ENCODE data around the gene SRRM5. TPM values are rescaled to one million over a fixed set of nuclear protein-coding genes. Genes with fewer than 3 reads are reported as not detected.
A peak's percentile ranks its signal among the peaks of the same experiment; 100 is the strongest.

SRRM5 gene
- total and polyA plus RNA-seq, 2 experiments from 2014 or later, result 0.08 TPM; not detected in 1

DNA sequence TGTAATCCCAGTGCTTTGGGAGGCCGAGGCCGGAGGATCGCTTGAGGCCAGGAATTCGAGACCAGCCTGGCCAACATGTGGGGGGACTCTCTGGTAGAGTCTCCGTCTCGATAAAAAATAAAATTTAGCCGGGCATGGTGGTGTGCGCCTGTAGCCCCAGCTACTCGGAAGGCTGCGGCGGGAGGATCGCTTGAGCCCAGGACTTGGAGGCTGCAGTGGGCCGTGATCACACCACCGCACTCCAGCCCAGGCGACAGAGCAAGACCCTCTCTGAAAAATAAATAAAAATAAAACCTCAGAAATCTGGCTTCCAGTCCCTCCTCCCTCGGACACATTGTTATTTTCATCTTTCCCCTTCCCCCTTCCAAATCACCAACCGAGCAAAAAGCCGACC lies 16.3 kb upstream of the SRRM5 start (continued):
- TF ChIP-seq, protein P1, sequence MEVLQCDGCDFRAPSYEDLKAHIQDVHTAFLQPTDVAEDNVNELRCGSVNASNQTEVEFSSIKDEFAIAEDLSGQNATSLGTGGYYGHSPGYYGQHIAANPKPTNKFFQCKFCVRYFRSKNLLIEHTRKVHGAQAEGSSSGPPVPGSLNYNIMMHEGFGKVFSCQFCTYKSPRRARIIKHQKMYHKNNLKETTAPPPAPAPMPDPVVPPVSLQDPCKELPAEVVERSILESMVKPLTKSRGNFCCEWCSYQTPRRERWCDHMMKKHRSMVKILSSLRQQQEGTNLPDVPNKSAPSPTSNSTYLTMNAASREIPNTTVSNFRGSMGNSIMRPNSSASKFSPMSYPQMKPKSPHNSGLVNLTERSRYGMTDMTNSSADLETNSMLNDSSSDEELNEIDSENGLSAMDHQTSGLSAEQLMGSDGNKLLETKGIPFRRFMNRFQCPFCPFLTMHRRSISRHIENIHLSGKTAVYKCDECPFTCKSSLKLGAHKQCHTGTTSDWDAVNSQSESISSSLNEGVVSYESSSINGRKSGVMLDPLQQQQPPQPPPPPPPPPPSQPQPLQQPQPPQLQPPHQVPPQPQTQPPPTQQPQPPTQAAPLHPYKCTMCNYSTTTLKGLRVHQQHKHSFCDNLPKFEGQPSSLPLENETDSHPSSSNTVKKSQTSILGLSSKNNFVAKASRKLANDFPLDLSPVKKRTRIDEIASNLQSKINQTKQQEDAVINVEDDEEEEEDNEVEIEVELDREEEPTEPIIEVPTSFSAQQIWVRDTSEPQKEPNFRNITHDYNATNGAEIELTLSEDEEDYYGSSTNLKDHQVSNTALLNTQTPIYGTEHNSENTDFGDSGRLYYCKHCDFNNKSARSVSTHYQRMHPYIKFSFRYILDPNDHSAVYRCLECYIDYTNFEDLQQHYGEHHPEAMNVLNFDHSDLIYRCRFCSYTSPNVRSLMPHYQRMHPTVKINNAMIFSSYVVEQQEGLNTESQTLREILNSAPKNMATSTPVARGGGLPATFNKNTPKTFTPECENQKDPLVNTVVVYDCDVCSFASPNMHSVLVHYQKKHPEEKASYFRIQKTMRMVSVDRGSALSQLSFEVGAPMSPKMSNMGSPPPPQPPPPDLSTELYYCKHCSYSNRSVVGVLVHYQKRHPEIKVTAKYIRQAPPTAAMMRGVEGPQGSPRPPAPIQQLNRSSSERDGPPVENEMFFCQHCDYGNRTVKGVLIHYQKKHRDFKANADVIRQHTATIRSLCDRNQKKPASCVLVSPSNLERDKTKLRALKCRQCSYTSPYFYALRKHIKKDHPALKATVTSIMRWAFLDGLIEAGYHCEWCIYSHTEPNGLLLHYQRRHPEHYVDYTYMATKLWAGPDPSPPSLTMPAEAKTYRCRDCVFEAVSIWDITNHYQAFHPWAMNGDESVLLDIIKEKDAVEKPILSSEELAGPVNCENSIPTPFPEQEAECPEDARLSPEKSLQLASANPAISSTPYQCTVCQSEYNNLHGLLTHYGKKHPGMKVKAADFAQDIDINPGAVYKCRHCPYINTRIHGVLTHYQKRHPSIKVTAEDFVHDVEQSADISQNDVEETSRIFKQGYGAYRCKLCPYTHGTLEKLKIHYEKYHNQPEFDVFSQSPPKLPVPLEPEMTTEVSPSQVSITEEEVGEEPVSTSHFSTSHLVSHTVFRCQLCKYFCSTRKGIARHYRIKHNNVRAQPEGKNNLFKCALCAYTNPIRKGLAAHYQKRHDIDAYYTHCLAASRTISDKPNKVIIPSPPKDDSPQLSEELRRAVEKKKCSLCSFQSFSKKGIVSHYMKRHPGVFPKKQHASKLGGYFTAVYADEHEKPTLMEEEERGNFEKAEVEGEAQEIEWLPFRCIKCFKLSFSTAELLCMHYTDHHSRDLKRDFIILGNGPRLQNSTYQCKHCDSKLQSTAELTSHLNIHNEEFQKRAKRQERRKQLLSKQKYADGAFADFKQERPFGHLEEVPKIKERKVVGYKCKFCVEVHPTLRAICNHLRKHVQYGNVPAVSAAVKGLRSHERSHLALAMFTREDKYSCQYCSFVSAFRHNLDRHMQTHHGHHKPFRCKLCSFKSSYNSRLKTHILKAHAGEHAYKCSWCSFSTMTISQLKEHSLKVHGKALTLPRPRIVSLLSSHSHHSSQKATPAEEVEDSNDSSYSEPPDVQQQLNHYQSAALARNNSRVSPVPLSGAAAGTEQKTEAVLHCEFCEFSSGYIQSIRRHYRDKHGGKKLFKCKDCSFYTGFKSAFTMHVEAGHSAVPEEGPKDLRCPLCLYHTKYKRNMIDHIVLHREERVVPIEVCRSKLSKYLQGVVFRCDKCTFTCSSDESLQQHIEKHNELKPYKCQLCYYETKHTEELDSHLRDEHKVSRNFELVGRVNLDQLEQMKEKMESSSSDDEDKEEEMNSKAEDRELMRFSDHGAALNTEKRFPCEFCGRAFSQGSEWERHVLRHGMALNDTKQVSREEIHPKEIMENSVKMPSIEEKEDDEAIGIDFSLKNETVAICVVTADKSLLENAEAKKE (CRISPR knock-in tag; IDR thresholded peaks at IDR 0.05), result no peak
- TF ChIP-seq NANOG (IDR thresholded peaks at IDR 0.05; ENCODE audit: borderline replicate concordance) (no peak), POLR2AphosphoS5 (IDR thresholded peaks at IDR 0.05; ENCODE audit: low read depth) (no peak), STAT1 (IDR thresholded peaks at IDR 0.05; ENCODE audit: unreplicated experiment) (no peak), JUNB (IDR thresholded peaks at IDR 0.05; ENCODE audit: unreplicated experiment) (no peak)
- TF ChIP-seq, protein P2, sequence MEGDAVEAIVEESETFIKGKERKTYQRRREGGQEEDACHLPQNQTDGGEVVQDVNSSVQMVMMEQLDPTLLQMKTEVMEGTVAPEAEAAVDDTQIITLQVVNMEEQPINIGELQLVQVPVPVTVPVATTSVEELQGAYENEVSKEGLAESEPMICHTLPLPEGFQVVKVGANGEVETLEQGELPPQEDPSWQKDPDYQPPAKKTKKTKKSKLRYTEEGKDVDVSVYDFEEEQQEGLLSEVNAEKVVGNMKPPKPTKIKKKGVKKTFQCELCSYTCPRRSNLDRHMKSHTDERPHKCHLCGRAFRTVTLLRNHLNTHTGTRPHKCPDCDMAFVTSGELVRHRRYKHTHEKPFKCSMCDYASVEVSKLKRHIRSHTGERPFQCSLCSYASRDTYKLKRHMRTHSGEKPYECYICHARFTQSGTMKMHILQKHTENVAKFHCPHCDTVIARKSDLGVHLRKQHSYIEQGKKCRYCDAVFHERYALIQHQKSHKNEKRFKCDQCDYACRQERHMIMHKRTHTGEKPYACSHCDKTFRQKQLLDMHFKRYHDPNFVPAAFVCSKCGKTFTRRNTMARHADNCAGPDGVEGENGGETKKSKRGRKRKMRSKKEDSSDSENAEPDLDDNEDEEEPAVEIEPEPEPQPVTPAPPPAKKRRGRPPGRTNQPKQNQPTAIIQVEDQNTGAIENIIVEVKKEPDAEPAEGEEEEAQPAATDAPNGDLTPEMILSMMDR (conservative IDR thresholded peaks at IDR 0.05; ENCODE audit: low read depth in 2 of 2), result no peak

DNA sequence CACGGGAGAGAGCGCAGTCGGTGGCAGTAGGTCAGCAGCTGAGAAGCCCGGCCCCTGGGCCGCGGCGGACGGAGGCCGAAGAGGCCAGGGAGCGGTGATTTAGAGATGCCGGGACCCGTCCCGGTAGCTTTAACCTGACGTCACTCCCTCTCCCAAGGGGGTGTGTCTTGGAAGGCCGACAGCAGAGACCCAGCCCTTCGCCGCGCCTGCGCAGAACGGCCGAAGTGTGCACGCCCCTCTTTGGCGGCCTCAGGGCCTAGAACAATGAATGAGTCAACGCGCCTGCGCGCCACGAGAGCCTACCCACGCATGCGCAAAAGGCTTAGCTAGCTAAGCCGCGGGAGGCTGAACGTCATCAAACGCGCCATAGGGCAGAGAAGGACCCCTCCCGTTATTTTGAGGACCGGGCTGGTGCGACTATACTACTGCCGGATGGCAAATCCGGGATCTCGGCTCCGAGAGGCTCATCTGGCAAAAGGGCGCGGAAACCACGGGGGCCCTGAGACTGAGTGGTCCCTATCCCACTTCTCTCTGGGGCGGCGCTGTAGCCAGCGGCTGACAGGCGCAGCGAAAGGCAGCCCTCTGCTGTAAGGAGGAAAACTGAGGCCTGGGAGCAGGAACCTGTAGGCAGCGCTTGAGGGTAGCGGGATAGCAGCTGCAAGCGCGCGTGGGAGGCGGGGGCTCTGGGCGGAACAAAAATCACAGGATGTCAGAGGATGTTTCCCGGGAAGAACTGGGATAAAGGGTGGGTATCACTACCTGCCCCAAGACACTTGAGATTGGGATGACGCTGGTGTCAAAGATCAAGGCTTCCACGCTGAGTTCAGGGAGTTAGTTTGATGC lies 15.7 kb upstream of the SRRM5 start, which contains the start of the genes IRGQ and ZNF576:
IRGQ (minus strand) TSS at position 136 of the 843 bp plus-strand sequence. CDS start 796 bp downstream, outside the sequence.
ZNF576 (plus strand) TSS at position 597 of the 843 bp plus-strand sequence. CDS start 514 bp downstream, outside the sequence.
- H2AFZ ChIP-seq, result peak within 1 kb of the TSS; percentile 8
- peaks cover 10% of the 10 kb centered on the region for H3K4me1 ChIP-seq (ENCODE audit: insufficient read depth)
- H3K36me3 ChIP-seq (ENCODE audit: insufficient read depth), result peaks cover 8% of the 10 kb centered on the region; the same call in 1 of the 2 replicates
- peak within 1 kb of the TSS; percentile 76 for H3K4me3 ChIP-seq
- Mint-ChIP-seq H3K36me3 (ENCODE audit: low read depth) (peaks cover 18% of the 10 kb centered on the region), H3K4me1 (peaks cover 19% of the 10 kb centered on the region), H3K27ac (peak within 1 kb of the TSS; percentile 100), H3K4me3 (peak within 1 kb of the TSS; percentile 98), H3K27me3 (ENCODE audit: insufficient read depth, low read depth, poor library complexity) (peaks cover 14% of the 10 kb centered on the region), H3K9me3 (peaks cover 2% of the 10 kb centered on the region; the same call in 2 of the 3 replicates)
- ATAC-seq, result peak; percentile 76
- peak; percentile 100 for DNase-seq (ENCODE audit: low spot score)
- H4K20me1 ChIP-seq (replicated peaks; ENCODE audit: insufficient read depth), result peaks cover 8% of the 10 kb centered on the region; the same call in 1 of the 2 replicates
- 0 out of 2 replicates have a peak, but pooled peaks cover 11% of the 10 kb centered on the region for H3F3A ChIP-seq (replicated peaks; ENCODE audit: low read depth)
- H3K79me2 ChIP-seq (replicated peaks; ENCODE audit: insufficient read depth), result peaks cover 23% of the 10 kb centered on the region
- H3K4me2 ChIP-seq, result peak within 1 kb of the TSS; percentile 97
- H3K27me3 ChIP-seq (ENCODE audit: insufficient read depth), result no peaks in the 10 kb centered on the region
- no peaks in the 10 kb centered on the region for H3K9me2 ChIP-seq (ENCODE audit: insufficient read depth)
- H3K27ac ChIP-seq (ENCODE audit: low read depth), result peak within 1 kb of the TSS; percentile 95
- TF ChIP-seq ZNF114 (CRISPR knock-in tag; IDR thresholded peaks at IDR 0.05) (no peak), JUNB (IDR thresholded peaks at IDR 0.05; ENCODE audit: unreplicated experiment) (no peak), EZH2phosphoT487 (IDR thresholded peaks at IDR 0.05; ENCODE audit: unreplicated experiment) (no peak), POLR2AphosphoS5 (IDR thresholded peaks at IDR 0.05; ENCODE audit: low read depth) (peak; percentile 69), CREB1 (CRISPR knock-in tag; IDR thresholded peaks at IDR 0.05; ENCODE audit: low read depth) (peak; percentile 98)
- TF ChIP-seq, protein P2 (conservative IDR thresholded peaks at IDR 0.05; ENCODE audit: low read depth in 2 of 2), result 0 out of 4 replicates have a peak, but pooled peaks of 1 of the 2 experiments have one; percentile 15
- TF ChIP-seq, protein P3, sequence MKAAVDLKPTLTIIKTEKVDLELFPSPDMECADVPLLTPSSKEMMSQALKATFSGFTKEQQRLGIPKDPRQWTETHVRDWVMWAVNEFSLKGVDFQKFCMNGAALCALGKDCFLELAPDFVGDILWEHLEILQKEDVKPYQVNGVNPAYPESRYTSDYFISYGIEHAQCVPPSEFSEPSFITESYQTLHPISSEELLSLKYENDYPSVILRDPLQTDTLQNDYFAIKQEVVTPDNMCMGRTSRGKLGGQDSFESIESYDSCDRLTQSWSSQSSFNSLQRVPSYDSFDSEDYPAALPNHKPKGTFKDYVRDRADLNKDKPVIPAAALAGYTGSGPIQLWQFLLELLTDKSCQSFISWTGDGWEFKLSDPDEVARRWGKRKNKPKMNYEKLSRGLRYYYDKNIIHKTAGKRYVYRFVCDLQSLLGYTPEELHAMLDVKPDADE (IDR thresholded peaks at IDR 0.05), result peak; percentile 73
